ENCODE measurements around the gene NOTUM.

GRCh38 chr17:81941484-81942166 lies 19.4 kb downstream of the NOTUM start:
- TF ChIP-seq CTCF (conservative IDR thresholded peaks at IDR 0.05; ENCODE audit: low read length) (no peak), EZH2phosphoT487 (IDR thresholded peaks at IDR 0.05; ENCODE audit: borderline replicate concordance, low read depth, low read length) (no peak)
